GM12872 (cell line): ENCODE results near the gene ENTPD7.

ENCODE experiments used
- TF ChIP-seq, protein P1 (sequence below): IDR thresholded peaks from 3 replicates; pipeline ENCODE4 v1.5.1; 2011; ENCODE audit warnings: low read depth, mild to moderate bottlenecking, low read length, moderate library complexity; ENCODE audit not compliant: insufficient read depth

The ENTPD7 gene

DNA sequence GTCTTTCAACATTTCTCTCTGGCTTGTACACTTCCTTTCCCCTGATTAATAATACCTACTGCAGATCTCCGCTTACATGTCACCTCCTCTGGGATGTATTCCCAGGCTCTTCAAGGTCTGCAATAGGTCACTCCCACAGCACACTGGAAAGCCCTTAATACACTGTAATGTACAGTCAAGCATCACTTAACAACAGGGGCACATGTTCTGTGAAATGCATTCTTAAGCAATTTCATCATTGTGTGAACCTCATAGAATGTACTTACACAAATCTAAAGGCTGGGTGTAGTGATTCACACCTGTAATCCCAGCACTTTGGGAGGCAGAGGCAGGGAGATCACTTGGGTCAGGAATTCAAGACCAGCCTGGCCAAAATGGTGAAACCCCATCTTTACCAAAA is 70.7 kb downstream of the ENTPD7 start:
- TF ChIP-seq, protein P1, sequence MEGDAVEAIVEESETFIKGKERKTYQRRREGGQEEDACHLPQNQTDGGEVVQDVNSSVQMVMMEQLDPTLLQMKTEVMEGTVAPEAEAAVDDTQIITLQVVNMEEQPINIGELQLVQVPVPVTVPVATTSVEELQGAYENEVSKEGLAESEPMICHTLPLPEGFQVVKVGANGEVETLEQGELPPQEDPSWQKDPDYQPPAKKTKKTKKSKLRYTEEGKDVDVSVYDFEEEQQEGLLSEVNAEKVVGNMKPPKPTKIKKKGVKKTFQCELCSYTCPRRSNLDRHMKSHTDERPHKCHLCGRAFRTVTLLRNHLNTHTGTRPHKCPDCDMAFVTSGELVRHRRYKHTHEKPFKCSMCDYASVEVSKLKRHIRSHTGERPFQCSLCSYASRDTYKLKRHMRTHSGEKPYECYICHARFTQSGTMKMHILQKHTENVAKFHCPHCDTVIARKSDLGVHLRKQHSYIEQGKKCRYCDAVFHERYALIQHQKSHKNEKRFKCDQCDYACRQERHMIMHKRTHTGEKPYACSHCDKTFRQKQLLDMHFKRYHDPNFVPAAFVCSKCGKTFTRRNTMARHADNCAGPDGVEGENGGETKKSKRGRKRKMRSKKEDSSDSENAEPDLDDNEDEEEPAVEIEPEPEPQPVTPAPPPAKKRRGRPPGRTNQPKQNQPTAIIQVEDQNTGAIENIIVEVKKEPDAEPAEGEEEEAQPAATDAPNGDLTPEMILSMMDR: no peak

DNA sequence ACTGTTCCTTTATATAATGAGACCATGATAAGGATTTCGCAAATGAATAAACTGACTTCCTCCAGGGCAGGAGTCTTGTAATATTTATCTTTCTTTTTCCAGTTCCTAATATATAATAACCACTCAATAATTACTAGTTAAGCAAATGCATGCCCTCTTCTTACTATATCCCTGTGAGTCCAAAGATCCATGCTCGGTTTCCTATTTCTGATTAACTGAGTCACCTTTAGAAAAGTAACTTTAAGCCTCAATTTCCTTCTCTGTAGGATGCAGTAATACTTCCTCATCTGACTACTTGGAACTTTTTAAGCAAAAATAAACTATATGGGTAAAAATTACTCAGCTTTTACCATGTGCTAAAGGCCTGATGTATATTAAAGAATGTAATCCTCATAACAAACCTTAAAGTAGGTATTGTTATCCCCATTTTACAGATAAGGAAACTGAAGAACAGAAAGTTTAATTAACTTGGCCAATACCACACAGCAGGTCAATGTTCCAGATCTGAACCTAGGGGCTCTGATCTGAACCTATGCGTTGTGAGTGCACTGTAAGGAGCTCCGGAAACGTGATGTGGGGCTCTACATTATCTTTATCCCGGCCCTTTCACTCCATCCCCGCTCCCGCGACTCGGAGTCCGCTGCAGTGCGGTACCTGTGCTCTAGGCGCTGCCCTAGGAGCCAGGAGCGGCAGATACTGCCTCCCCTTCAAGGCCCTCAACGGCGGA is 72.2 kb downstream of the ENTPD7 start:
- TF ChIP-seq, protein P1: peak; percentile 33; the same call in 2 of the 3 replicates

DNA sequence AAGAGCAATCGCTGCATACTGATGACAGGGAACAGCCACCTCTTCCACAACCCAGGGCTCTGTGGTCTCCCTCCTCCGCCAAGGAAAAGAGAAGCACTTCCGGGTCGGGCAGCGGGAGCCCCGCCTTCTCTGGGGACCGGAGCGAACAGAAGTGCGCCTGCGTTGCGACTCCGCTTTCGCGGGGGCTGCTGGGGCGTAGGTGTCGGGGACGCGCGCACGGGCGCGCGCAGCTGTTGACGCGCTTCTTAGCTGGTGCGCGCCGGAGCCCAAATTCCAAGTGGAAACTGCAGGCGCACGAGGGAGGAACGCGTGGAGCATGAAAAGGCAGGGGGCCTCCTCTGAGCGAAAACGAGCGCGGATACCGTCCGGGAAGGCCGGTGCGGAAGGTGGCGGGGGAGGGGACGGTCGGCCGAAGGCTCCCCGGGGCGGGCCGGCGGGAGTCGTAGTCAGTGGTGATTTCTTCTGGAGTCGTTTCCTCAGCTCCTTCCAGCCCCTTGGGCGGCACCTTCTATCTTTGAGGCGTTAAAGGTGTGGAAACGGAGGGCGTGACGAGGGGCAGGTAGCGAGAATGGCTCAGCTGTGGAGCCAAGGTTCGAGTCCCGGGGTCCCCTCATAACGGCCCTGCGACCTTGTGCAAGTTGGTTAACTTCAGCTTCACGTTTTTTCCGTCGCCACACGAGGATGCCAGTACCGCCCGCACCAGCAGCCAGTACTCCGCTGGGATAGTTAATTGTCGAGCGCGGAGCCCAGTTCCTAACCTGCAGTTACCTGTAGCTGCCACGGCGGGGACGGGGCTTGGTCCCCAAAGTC is 72.9 kb downstream of the ENTPD7 start, which contains the start of the genes COX15 and CUTC:
COX15 (minus strand) TSS at position 95 of the 810 bp plus-strand sequence; CDS start at position 17, 78 bp downstream.
CUTC (plus strand) TSS at position 202 of the 810 bp plus-strand sequence; CDS start at position 317, 115 bp downstream.
- TF ChIP-seq, protein P1: peak; percentile 63

DNA sequence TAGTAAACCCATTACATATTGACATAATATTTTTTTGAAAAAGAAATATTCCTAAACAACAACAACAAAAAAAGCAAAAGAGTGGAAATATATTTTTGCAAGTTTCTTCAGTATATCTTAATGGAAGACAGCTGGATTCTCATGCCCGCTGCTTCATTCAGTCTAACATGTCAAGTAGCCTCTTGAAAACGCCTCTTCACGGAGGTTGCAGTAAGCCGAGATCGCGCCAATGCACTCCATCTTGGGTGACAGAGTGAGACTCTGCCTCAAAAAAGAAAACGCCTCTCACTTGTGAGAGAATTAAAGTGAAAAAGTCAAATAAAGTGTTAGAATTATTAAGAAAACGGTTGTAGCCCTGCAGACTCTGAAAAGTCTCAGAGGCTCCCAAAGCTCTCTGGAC is 74.1 kb downstream of the ENTPD7 start:
- TF ChIP-seq, protein P1: no peak

DNA sequence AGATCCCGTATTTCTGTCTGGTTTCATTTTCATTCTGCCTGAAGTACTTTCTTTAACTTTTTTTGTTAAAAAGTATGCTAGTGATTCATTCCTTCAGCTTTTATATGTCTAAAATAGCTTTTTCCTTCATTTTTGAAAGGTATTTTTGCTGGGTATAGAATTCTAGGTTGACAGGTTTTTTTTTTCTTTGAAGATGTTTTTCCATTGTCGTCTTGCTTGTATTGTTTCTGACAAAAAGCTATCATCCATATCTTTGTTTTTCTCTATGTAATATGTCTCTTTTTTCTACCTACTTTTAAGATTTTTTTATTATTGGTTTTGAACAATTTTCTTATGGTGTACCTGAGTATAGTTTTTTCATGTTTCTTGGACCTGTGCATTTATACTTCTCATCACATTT is 81.0 kb downstream of the ENTPD7 start:
- TF ChIP-seq, protein P1: no peak

DNA sequence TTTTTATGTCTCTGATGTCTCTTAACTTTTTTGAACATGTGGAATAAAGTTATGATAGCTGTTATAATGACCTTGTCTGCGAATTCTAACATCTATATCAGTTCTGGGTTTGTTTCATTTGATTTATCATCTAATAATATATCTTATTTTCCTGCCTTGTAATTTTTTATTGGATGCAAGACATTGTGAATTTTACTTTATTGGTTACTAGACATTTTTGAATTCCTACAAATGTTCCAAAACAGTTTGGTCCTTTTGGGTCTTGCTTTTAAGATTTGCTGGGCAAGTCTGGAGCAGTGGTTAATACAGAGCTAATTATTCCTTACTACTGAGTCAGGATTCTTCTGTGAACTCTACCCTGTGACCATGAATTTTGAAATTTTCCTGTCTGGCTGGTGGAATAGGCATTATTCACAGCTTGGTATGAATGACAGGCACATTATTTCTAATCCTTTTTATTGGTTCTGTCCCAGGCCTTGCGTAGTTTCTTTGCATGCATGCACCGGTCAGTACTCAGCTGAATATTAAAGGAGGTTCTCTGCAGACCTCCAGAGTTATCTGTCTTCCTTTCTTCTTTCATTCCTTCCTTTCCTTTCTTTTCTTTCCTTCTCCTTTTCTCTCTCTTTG is 81.7 kb downstream of the ENTPD7 start:
- TF ChIP-seq, protein P1: no peak

DNA sequence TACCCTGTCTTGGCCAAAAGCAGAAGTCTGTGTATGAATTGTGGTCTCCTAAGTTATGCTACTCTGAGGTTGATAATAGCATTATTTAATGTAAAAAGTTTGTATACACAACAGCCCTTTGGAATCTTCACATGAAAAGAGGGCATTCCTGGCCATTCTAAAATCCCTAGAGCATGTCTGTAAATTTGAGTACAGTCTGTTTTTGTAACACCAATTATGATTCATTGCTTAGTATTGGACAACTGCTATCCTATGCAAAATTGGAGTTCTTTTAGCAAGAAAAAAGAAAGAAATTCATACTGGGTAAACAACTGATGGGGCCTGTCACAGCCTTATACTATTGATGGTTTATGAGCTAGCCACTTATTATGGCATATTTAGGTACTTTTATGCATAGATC is 82.9 kb downstream of the ENTPD7 start:
- TF ChIP-seq, protein P1: no peak
